ENCODE data around the gene NCCRP1. TPM values are rescaled to one million over a fixed set of nuclear protein-coding genes. Genes with fewer than 3 reads are reported as not detected.

Gene NCCRP1
- total and polyA plus RNA-seq, 10 of the 15 experiments (the other 5 are each of a cell fraction or from before 2014, with no cell fraction given), result not detected

GRCh38 chr19:39175564-39175963 lies 21.2 kb upstream of the NCCRP1 start:
- no peak overlapping the region for H3K9ac ChIP-seq (ENCODE audit: control insufficient read depth, insufficient read depth, low read length)
- ATAC-seq (no peak), DNase-seq (ENCODE audit: low read depth, low spot score) (no peak), FAIRE-seq (no peak)
- POLR2A ChIA-PET, result no interaction called here
- in situ Hi-C loops (cut with MboI), result no loop called here
- H3K27ac ChIP-seq (ENCODE audit: control insufficient read depth, insufficient read depth), result no peak overlapping the region
- intact Hi-C loops (cut with micrococcal nuclease; ENCODE audit: unreplicated experiment), result no loop called here
- no peaks in the 10 kb centered on the region for H3K4me1 ChIP-seq (ENCODE audit: control insufficient read depth, insufficient read depth, low read length)
- CTCF ChIA-PET, result no interaction called here
- TF ChIP-seq CBX5 (IDR thresholded peaks at IDR 0.05; ENCODE audit: low read depth) (no peak), E4F1 (IDR thresholded peaks at IDR 0.05; ENCODE audit: borderline replicate concordance, partially characterized antibody) (no peak), PML (IDR thresholded peaks at IDR 0.05; ENCODE audit: low read length) (no peak), SMAD5 (IDR thresholded peaks at IDR 0.05; ENCODE audit: low read depth) (no peak), HDAC2 (IDR thresholded peaks at IDR 0.05) (no peak), NRF1 (conservative IDR thresholded peaks at IDR 0.05; ENCODE audit: low read depth, low read length) (no peak), MAX (IDR thresholded peaks at IDR 0.05; ENCODE audit: low read depth, low read length) (no peak), SMAD1 (IDR thresholded peaks at IDR 0.05; ENCODE audit: low read depth, partially characterized antibody) (no peak), SPI1 (IDR thresholded peaks at IDR 0.05; ENCODE audit: borderline replicate concordance, insufficient read depth, low read depth, low read length) (no peak)
- H2AFZ ChIP-seq (ENCODE audit: control insufficient read depth, low read depth, low read length), result no peak overlapping the region
- H3K79me2 ChIP-seq (ENCODE audit: control insufficient read depth, insufficient read depth, low read length), result no peaks in the 10 kb centered on the region
- no peaks in the 10 kb centered on the region for H3K9me3 ChIP-seq (replicated peaks; ENCODE audit: control insufficient read depth, insufficient read depth, low read length)
- SMC1A ChIA-PET (ENCODE audit: uncharacterized antibody, unreplicated experiment), result no interaction called here
- WGBS (ENCODE audit: insufficient coverage, insufficient replicate concordance, low lambda C conversion rate, missing lambda C conversion rate), result 81% methylated on average over 7 of the region's 7 CpGs
- H3K27me3 ChIP-seq (replicated peaks in 1 of 2; ENCODE audit: control insufficient read depth in 2 of 2, insufficient read depth in 2 of 2, low read length in 1 of 2), result no peaks in the 10 kb centered on the region
- H3K4me2 ChIP-seq (ENCODE audit: control insufficient read depth, insufficient read depth), result no peak overlapping the region
- H3K4me3 ChIP-seq, result no peak overlapping the region
- RAD21 ChIA-PET (ENCODE audit: unreplicated experiment), result no interaction called here
- H3K36me3 ChIP-seq (ENCODE audit: control insufficient read depth in 2 of 2, insufficient read depth in 2 of 2, low read length in 1 of 2), result peaks cover 0 to 22% of the 10 kb centered on the region in 2 experiments; a peak in 2 of 4 replicates
- BruUV-seq (replicated peaks), result no TSS peak
- H4K20me1 ChIP-seq (ENCODE audit: control insufficient read depth, insufficient read depth), result no peaks in the 10 kb centered on the region

Data from GM12878 (cell line).